Prostate gland (tissue), 2 donors: ENCODE data around the gene SHF. TPM values are rescaled to one million over a fixed set of nuclear protein-coding genes. Genes with fewer than 3 reads are reported as not detected.

Experiments used
- DNase-seq: peaks from one replicate; pipeline ENCODE4 v3.0.0-alpha.2; 2019; ENCODE audit warnings: low spot score
- H3K27ac ChIP-seq, 2 donors: fragments of 200-600 bp; sonication (generic); 2 replicates each; pipeline ENCODE4 v1.5.1; 2017 to 2019
- H3K27me3 ChIP-seq: fragments of 200-600 bp; sonication (generic); replicated peaks from 2 replicates; pipeline ENCODE4 v1.5.1; 2019; ENCODE audit not compliant: insufficient read depth
- H3K36me3 ChIP-seq, 2 donors: fragments of 200-600 bp; sonication (generic); 1 replicate in 1 of 2; 2 replicates in 1 of 2; pipeline versions ENCODE4 v1.5.1 to v1.8.1; 2017 to 2019
- H3K4me1 ChIP-seq: fragments of 200-600 bp; sonication (generic); replicated peaks from 2 replicates; pipeline ENCODE4 v1.5.1; 2019
- H3K4me3 ChIP-seq, 2 donors: fragments of 200-600 bp; sonication (generic); 2 replicates each; pipeline ENCODE4 v1.5.1; 2017 to 2019
- H3K9me3 ChIP-seq: fragments of 200-600 bp; sonication (generic); 2 replicates; pipeline ENCODE4 v1.5.1; 2017
- POLR2A ChIP-seq: fragments of 450-650 bp; IDR thresholded peaks from one replicate; pipeline ENCODE4 v1.6.1; 2016; ENCODE audit warnings: antibody characterized with exemption, mild to moderate bottlenecking
- POLR2AphosphoS5 ChIP-seq: sonication (generic); formaldehyde crosslinking; IDR thresholded peaks from one replicate; pipeline ENCODE4 v1.6.1; 2017; ENCODE audit warnings: antibody characterized with exemption
- WGBS: methylation state at CpG from one replicate; pipeline ENCODE4 v1.1.5; 2018; 5-methylcytosine and 5-hydroxymethylcytosine counted together
- intact Hi-C: fragments of 100-400 bp; cut with DNase I; formaldehyde crosslinking; loops from one replicate; pipeline ENCODE4 v1.14.2; 2022
- total RNA-seq, 2 donors: library from RNA; depleted of rRNA; stranded (reverse); fragments of >200 nt; gene quantifications; one replicate each; pipeline ENCODE4 v1.1.0, GENCODE V29; 2016
- TF ChIP-seq, protein P1 (sequence below), 4 experiments: fragments of 200-600 bp in 2 of 4; fragments of 450-650 bp in 2 of 4; sonication (generic) in 2 of 4; IDR thresholded peaks; 1 replicate in 3 of 4; 2 replicates in 1 of 4; pipeline ENCODE4 v1.5.1; 2016 to 2019; ENCODE audit warnings: antibody characterized with exemption in 4 of 4, mild to moderate bottlenecking in 2 of 4, moderate library complexity in 2 of 4

SHF gene
- total RNA-seq, 2 donors from 2014 or later = 11.2 to 13.7 TPM

DNA sequence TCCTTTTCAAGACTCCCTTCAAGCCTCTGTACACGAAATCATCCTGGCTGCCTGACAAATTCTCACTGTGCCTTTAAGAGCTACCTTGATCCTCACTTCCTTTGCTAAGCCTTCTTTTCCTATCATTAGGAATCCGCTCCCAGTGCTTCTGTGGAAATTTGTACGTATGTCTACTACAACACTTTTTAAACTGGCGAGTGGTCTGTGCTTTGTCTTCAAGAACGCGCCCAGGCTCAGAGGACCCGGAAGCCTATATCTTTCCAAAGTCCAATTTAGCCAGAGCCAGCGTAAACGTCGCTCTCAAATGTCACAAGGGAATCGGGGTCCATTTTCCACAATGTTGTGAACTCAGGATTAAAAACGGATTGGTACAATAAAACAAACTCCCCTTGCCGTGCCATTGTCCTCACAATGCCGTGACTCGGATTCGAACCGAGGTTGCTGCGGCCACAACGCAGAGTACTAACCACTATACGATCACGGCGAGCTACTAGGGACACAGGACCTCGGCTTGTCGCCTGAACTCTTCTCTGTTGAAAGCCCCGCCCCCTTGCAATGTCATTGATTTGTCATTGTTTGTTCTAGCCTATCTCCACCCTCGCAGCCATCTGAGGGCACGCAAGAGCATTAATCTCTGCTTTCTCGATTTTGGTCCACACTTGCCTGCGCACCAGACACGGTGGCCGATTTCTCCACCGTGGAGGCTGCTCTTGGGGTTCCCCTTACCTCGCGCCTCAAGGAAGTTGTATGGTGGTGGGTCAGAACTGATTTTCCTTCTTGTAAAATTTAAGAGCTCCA is 12.4 kb upstream of the SHF start:
- Histone ChIP-seq H3K27ac (peak overlapping the region; percentile 99), H3K27me3 (no peaks in the 10 kb centered on the region), H3K4me3 (peak overlapping the region; percentile 55 to 58), H3K9me3 (no peaks in the 10 kb centered on the region), H3K4me1 (no peaks in the 10 kb centered on the region), H3K36me3 (no peaks in the 10 kb centered on the region)
- peak; percentile 99 for DNase-seq
- TF ChIP-seq POLR2A (peak; percentile 95), POLR2AphosphoS5 (peak; percentile 96)
- TF ChIP-seq, protein P1, sequence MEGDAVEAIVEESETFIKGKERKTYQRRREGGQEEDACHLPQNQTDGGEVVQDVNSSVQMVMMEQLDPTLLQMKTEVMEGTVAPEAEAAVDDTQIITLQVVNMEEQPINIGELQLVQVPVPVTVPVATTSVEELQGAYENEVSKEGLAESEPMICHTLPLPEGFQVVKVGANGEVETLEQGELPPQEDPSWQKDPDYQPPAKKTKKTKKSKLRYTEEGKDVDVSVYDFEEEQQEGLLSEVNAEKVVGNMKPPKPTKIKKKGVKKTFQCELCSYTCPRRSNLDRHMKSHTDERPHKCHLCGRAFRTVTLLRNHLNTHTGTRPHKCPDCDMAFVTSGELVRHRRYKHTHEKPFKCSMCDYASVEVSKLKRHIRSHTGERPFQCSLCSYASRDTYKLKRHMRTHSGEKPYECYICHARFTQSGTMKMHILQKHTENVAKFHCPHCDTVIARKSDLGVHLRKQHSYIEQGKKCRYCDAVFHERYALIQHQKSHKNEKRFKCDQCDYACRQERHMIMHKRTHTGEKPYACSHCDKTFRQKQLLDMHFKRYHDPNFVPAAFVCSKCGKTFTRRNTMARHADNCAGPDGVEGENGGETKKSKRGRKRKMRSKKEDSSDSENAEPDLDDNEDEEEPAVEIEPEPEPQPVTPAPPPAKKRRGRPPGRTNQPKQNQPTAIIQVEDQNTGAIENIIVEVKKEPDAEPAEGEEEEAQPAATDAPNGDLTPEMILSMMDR (IDR thresholded peaks at IDR 0.05) = no peak
- WGBS = under 1% methylated on average over 34 of the region's 34 CpGs
- intact Hi-C loops = loop anchor here (2.0 kb wide), 1 partner anchor 13 kb away; the partner anchor contains the start of gene SHF

GRCh38 chr15:45199136-45199810 is 11.5 kb upstream of the SHF start:
- peak; percentile 15 for DNase-seq
- H3K4me1 ChIP-seq = no peaks in the 10 kb centered on the region

GRCh38 chr15:45198337-45199135 is 10.8 kb upstream of the SHF start:
- no peaks in the 10 kb centered on the region for H3K36me3 ChIP-seq
- H3K4me3 ChIP-seq = peak overlapping the region; percentile 55 to 58
- peak; percentile 96 for DNase-seq
- no peaks in the 10 kb centered on the region for H3K9me3 ChIP-seq
- no peaks in the 10 kb centered on the region for H3K27me3 ChIP-seq
- intact Hi-C loops = loop anchor here (2.0 to 5.0 kb wide), 2 partner anchors 32 to 179 kb away; partner anchors contain the start of gene GATM
- under 1% methylated on average over 42 of the region's 42 CpGs for WGBS
- H3K4me1 ChIP-seq = no peaks in the 10 kb centered on the region
- peak overlapping the region; percentile 99 for H3K27ac ChIP-seq
- TF ChIP-seq, protein P1 (IDR thresholded peaks at IDR 0.05) = peak; percentile 65 to 86 (median 80)
- TF ChIP-seq POLR2A = peak; percentile 89
- peak; percentile 97 for TF ChIP-seq POLR2AphosphoS5

More at GRCh38 chr15:45199136-45199810, 11.5 kb upstream of the SHF start:
- Histone ChIP-seq H3K27ac (peak overlapping the region; percentile 99), H3K27me3 (no peaks in the 10 kb centered on the region), H3K4me3 (peak overlapping the region; percentile 55 to 58), H3K9me3 (no peaks in the 10 kb centered on the region), H3K36me3 (no peaks in the 10 kb centered on the region)
- intact Hi-C loops = loop anchor here (2.0 to 5.0 kb wide), 2 partner anchors 32 to 178 kb away; partner anchors contain the start of gene GATM
- TF ChIP-seq POLR2AphosphoS5 (no peak), POLR2A (no peak)
- TF ChIP-seq, protein P1 (IDR thresholded peaks at IDR 0.05) = no peak
- WGBS = under 1% methylated on average over 25 of the region's 25 CpGs

DNA sequence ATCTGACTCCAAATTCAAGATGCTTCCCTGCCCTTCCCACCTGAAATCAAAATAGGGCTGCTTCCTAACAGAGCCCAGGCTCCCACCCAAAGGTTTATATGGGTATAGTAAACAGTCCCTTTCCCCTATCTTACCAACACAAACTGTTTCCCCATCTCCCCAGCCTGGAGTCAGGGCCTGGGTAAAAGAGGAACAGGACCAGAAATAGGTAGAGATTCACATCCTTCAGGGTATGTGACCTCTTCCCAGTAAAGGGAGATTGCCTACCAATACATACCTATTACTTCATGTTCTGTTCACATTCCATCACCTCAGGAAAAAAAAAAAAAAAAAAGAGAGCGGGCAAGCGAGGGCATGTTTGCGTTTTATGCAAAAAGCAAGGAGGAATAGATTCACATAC is 9.7 kb upstream of the SHF start:
- Histone ChIP-seq H3K4me1 (no peaks in the 10 kb centered on the region), H3K27me3 (no peaks in the 10 kb centered on the region), H3K36me3 (no peaks in the 10 kb centered on the region), H3K4me3 (no peak overlapping the region), H3K27ac (peak overlapping the region in 1 of 2 donors; percentile 99), H3K9me3 (no peaks in the 10 kb centered on the region)
- intact Hi-C loops = loop anchor here (5.0 kb wide), 1 partner anchor 180 kb away; the partner anchor contains the start of gene GATM
- 44% methylated on average over 3 of the region's 3 CpGs for WGBS
- TF ChIP-seq, protein P1 (IDR thresholded peaks at IDR 0.05) = no peak
- TF ChIP-seq POLR2A (no peak), POLR2AphosphoS5 (no peak)
- no peak for DNase-seq
